Cardiac septum (tissue), 1 donor: ENCODE results near the gene CAMK4. TPM values are rescaled to one million over a fixed set of nuclear protein-coding genes. Genes with fewer than 3 reads are reported as not detected.

Source experiments
- DNase-seq: peaks from one replicate; pipeline ENCODE4 v3.0.0-alpha.2; 2020; ENCODE audit warnings: low spot score
- intact Hi-C: fragments of 100-400 bp; cut with DNase I; formaldehyde crosslinking; loops from one replicate; pipeline ENCODE4 v1.14.0; 2022
- total RNA-seq: library from RNA; stranded (reverse); fragmentation: NEBNext Ultra II Directional; extraction: Animal tissue kit (Norgen Biotek cat#: 25700); gene quantifications from one replicate; pipeline ENCODE4 v1.2.1, GENCODE V29; 2021
- donor health status: DM: no; HTN: no; CAD: no.

Gene CAMK4
- total RNA-seq, 1 donor from 2014 or later = 0.48 TPM

DNA sequence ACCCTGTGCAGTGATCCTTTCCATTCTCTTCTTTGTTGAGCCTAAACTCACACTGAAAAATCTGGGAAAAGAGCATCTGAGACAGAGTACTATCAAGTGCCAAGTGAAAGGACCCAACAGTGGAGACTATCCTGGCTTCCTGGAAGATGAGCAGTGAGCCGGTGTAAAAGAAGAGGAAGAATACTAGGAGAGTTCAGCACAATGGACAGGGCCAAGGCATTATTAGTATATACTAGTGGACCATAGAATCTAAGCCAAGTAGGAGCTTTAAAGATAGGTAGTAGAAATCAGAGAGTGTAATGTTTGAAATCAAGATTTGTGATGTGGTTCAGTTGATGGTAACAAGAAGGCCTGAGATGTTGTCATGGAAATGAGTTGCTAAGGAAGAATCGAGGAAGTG is 140.8 kb downstream of the CAMK4 start:
- DNase-seq = no peak
- intact Hi-C loops = no loop called here

DNA sequence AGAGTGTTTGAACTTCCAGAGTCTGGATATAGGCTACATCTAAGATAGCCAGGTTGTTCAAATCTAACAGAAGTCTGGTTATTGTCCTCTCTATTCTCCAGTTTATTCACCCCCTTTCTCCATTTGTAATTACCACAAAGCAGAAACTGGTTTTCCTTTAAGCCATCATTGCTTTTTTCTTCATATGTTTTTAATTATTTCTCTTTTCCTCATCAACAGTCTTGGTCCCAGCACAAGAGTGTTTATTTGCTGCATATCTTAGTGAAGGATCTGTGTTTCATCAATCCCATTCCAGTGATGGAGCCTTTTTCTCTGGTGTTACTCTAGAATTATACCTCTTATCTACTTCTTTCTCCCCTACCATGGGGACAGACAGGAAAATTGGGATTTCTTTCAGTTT is 142.2 kb downstream of the CAMK4 start:
- intact Hi-C loops = no loop called here
- no peak for DNase-seq

DNA sequence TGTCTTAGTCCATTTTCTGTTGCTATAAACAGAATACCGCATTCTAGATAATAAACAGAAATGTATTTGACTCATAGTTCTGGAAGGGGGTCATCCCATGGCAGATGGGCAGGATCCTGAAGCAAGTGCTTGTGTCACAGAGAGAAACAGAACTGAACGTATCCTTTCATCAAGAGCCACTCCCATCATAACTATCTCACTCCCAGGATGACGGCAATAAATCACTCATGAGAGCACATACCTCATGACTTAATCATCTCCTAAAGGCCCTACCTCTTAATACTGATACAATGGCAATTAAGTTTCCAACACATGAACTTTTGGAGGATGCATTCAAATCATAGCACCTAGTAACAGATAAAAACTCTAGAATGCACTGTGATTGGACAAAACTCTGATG is 142.9 kb downstream of the CAMK4 start:
- no peak for DNase-seq
- intact Hi-C loops = no loop called here

DNA sequence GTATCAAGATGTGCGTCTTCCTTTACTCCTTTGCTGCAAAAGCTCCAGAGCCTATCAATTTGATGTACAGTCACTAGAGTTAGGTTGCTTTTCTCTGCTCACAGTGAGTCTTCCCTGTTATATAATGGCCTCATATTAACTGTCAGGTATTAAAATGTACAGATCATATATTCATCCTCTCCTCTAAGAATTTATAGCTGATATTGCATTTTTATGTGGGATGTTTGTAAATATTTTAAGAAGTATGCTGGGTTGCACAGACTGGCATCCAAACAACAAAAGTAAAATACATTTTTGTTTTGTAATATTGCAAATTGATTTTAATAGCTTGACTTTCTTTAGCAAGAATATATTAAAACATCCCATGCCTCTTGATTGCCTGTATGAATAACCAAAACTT is 148.6 kb downstream of the CAMK4 start:
- DNase-seq = no peak
- intact Hi-C loops = no loop called here

DNA sequence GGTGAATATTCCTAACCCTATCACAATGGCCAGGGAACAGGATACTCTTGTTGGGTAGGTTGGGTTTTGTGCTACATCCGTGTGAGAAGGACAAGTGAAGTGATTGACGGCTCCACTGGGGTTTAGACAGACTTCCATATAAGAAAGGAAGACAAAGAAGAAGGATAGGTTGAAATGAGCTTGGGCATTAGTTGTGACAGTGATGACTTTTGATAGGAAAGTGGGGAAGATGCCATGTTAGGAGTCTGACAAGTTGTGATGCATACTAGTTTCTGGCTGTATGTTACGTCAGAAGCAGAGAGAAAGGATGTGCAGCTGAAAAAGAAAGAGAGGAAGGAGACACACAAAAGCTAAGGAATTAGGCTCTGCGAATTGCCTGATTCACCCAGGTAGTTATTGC is 150.2 kb downstream of the CAMK4 start:
- intact Hi-C loops = no loop called here

DNA sequence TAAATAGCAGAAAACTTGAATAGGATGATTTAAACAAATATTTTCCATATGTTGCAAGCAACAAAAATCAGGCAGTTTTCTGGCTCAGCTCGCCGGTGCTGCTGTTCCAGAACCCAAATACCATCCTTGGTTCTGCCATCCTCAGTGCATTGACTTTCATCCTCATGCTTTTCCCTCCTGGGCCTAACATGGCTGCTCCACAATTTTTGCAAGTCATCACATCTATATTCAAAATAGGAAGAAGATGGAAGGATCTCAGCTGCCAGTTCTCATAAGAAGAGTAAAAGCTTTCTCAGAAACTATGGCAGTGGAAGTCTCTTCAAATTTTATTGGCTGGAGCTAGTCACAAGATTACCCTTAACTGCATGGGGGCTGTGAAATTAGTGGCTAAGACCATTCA is 151.5 kb downstream of the CAMK4 start:
- no peak for DNase-seq
- intact Hi-C loops = no loop called here

More for the DNA sequence above, 150.2 kb downstream of the CAMK4 start:
- no peak for DNase-seq

DNA sequence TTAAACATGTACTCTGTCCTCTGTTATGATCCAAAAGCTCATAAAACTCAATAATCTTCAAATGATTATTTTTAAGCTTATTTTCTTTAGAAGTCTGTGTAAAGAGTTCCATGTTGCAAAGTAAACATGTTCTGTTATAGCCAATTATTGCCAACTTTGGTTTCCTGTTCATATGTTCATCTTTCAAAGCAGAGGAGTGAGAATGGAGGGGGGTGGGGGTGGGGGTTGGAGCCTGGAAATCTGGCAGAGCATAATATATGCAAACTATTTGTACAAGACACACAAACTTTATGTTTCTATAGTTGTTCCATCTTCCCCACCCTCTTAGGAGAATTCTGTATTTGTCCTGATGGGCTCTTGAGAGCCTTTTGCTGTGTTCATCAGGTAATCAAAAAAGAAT is 153.1 kb downstream of the CAMK4 start:
- DNase-seq = no peak
- intact Hi-C loops = no loop called here

DNA sequence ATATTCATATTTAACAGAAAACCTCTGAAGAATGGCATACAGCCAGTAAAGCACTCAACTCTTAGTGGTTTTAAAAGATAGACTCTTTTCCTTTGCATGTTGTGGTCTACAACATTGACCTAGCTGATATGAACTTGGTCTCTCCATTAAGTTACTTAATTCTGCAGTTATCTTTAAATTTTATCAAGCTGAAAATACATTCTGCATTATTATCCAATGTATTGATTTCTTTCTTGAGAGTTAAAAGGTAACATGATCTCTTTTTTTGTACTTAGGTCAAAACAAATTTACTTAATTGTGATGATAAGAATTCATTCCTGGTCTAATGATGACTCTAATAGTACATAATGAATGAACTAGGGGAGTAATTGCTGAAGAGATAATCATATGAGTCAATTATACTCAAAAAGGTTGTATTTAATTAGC is 155.2 kb downstream of the CAMK4 start:
- DNase-seq = no peak
- intact Hi-C loops = no loop called here

DNA sequence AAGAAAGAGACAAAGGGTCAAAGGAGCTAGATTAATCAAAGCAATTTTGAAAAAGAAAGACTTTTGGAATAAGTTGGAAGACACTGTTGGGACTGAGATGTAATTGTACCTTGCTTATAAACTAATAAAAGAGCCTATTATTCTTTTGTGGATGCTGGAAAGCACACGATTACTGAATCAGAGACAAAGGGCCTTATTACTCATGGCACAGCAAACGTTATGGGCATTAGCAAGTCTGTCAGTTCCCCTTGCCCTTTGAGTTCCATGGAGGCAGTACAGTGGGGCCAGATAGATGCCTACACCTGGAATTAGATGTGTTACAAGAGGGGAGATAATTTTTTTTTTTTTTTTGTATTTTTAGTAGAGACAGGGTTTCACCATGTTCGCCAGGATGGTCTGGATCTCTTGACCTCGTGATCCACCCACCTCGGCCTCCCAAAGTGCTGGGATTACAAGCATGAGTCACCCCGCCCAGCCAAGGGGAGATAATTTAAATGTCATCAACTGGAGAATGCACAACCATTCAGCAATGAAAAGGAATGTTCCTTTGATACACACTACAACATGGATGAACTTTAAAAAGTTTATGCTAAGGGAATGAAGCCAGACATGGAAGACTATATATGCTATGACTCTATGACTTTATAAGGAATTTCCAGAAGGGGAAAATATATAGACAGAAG is 159.2 kb downstream of the CAMK4 start:
- intact Hi-C loops = no loop called here
- no peak for DNase-seq

DNA sequence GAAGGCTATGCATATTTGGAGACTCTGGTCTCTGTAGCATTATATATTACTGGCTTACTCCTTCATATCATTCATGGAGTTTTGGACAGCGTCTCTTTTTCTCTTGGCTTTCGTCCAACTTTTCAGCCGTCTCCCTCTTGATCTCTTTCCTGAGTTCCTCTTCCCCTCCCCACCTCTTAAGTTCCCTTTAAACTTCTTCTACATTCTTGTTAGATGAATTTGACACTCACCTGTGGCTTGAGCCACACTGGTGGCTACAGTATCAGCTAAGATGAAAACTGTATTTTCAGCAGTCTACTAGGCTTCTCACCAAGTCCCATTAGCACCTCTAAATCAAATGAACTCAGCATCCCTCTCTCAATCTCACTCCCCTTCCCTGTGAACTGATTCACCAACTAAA is 160.0 kb downstream of the CAMK4 start:
- intact Hi-C loops = no loop called here
- DNase-seq = no peak

DNA sequence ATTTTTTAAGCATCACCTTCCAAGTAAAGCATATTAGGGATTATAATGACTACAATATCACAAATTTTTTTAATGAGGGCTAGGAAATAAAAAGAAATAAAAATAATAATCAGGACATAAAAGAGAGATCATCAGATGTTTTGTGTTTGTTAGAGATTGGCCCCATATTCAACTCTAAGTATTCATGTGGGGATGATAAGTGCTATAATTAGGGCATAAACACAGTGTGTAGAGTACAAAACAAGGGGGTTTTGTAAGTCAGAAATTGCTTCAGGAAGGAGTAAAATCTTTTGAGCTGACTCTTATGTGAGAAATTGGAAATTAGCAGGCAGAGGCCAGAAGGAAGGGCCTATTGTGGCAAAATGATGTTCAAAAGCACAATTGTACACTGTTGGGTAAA is 160.9 kb downstream of the CAMK4 start:
- no peak for DNase-seq

DNA sequence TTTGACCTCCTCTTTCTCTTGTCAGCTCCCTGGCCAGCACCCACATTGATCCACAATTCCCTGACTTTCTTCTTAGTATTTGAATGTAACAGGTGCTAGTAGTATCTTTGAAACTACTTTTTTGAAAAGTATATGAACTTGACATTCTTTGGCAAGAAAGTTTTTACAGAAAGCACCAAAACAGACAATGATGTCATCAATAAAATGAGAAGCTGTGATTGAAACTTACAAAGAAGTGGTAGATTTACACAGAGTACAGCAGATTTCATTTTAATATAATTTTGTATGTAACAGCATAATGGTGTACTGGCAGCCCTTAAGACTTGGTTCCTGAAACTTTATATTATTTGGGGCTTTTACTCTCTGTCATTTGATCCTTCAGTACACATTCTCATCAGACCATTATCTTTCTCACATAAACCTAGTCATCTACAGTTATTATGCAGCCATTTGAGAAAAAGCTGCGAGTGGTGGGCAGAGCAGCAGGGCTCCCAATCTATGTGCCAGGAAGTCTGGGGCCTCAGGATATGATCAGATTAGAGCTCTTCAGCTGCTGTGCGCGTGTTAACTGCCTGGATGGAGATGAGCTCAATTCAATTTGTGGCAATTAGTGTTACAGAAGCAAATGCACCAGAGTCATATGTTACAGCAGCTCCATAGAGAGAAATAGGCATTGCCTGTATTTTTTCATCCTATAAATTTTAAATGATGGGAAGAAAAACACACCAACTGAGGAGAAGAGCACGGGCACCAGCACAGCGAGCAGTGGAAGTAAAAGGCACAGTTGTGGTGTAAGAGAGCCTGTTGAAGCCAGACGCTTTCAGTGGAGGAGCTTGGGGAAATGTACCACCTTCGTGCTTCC is 162.0 kb downstream of the CAMK4 start:
- intact Hi-C loops = no loop called here
- DNase-seq = no peak

More for the DNA sequence above, 160.9 kb downstream of the CAMK4 start:
- intact Hi-C loops = no loop called here

DNA sequence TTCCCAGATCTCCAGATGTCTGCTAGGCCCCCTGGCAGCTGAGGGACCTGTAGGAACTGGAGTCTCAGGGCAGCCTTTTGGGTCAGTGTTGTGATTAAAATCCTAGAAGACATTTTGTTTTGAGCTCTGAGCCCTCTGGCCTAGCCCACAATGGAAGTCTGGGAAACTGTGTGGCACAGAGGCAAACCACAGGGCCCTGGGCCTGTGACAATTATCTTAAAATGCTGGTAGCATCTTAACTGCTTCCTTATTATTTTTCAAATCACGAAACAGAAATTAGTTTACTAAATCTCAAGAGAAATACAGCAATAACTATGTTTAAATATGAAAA is 162.6 kb downstream of the CAMK4 start:
- DNase-seq = no peak
- intact Hi-C loops = no loop called here

DNA sequence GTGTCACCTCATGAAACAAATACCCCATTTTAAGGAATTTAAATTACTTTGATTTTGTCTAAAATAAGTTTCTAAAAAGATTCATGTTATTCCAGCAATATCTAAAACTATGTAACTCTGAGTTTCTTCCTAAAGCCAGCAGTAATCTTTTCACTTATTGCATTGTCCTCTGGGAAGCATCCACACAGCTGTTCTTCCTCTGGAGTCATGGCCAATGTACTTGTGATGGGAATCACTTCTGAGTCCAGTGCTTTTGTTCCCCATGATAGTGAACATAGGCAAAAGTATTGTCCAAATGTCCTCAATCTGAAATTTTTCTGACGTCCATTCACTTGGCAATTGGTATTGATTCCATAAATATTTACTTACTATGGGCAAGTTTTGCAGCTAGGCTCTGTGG is 163.2 kb downstream of the CAMK4 start:
- DNase-seq = no peak
- intact Hi-C loops = no loop called here

DNA sequence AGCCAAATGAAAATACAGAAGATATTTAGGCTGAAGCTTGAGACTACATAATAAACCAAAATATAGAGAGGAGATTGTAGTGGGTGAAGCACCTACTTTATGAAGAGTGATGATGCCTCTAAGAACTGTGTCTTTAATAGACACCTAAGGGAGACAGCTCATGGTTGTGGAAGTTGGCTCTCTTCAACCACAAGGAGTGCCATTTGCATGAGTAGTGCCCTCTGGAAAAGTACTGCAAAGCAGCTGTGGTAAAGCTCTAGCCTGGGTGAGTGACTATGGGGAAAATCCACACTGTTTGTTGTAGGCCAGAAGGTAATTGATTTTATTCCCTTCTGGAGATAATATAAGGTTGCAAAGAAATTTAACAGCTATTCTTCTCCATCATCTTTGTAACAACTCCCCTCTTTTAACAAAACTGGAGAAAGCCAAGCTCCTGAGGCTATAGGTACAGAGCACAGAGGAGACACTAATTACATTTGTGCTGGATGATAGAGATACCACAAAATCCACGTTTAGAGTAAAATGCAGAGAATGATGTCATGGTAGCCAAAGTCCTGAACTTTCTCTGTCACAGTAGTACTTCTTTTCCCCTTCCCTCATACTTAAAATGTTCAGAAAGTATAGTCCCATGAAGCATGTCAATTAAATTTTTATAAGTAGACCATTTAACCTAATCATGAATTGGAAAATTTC is 165.4 kb downstream of the CAMK4 start:
- DNase-seq = no peak
- intact Hi-C loops = no loop called here

DNA sequence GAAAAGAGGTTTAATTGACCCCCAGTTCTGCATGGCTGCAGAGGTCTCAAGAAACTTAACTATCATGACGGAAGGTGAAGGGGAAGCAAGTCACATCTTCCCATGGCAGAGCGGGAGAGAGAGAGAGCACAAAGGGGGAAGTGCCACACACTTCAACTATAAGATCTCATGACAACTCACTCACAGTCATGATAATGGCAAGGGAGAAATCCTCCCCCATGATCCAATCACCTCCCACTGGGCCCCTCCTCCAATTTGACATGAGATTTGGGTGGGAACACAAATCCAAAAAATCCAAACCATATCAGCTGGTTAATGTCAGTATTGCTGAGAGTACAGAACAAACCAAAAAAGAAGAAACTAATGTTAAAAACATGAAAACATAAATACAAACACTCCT is 168.0 kb downstream of the CAMK4 start:
- no peak for DNase-seq
- intact Hi-C loops = no loop called here

DNA sequence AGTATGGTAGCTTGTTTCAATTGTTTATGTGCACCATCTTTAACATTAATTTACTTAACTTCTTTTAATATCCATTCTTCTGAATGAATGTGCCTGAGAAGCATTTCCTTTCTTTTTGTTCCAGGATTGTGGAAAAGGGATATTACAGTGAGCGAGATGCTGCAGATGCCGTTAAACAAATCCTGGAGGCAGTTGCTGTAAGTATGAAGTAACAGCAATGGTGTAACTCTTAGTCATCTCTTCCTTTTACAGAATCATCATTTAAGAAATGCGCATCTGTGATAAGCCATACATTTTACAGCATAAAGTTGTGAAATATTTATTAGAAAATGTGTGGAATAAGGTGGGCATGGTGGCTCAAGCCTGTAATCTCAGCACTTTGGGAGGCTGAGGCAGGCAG is 170.4 kb downstream of the CAMK4 start:
- no peak for DNase-seq
- intact Hi-C loops = no loop called here

DNA sequence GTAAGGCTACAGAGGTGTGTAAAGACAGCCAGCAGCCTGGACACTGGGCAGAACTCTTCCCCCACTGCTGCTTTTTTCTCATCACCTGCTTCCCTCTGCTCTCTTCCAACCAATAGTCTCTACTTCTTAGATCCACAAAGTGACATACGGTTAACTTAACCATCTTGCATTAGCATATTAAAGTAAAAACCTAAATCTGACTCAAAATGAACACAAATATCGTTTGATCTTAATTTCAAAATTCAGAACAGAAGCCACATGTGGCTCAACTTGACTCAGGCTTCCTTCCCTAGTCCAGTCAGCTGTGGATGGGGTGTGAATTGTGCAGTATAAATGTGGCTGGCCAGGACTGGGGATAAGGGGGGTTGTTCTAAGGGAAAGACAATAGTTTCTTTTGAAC is 173.8 kb downstream of the CAMK4 start:
- no peak for DNase-seq
- intact Hi-C loops = no loop called here

DNA sequence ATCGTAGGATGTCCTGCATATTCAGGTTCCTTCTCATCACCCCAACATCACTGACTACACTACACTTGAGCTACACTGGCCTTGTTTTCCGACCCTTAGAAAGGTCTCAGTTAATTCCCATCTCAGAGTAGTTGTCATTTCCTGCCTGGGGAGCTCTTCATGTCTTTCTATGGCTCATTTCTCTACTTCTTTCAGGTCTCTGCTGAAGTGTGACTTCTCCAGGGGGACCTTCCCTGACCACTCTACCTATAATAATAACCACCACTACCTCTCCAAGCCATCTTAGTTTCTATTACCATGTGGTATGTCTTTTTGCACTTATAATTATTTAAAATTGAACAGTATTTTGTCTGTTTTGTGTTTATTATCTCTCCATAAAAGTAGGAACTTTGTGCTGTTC is 174.9 kb downstream of the CAMK4 start:
- no peak for DNase-seq
- intact Hi-C loops = no loop called here

DNA sequence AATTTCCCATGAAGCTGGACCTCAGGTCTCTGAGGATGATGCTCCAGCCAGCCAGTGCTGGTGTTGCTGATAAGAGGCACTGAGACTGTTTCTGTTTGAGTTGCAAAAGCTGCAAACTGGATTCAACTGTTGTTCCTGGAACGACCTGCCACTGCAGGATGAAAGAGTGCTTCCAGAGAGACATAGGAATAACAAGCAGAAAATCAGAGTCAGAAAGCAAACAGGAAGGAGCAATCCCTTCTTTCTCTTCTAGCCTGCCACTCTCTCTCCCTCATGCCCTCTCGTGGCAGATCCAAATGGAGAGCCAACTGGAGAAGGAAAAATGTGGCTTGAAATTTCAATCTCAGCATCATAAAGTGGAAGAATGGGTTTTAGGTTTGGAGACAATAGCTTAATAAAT is 177.7 kb downstream of the CAMK4 start:
- no peak for DNase-seq
- intact Hi-C loops = no loop called here

DNA sequence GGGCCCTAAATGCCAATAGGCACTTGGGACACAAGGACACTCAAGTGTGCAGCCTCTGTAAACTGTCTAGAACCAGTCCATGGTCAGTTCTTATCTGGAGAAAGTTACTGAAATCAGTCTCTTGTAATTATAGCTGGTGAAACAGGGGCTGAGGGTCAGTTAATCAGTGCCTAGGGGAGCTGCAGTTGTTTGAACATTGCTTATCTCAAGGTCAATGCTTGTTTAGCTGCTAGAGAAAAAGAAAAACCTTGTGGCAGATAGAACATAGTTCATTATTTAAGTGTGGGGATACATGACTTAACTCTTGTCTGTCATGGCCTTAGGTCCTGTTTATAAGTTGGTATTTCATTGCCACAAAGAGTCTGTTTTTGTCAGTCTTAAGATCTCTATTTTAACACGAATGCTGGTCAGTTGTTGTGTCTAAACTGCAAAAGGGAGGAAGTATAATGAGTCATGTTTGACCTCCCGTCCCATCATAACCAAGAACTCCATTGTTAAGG is 180.1 kb downstream of the CAMK4 start:
- DNase-seq = no peak
- intact Hi-C loops = no loop called here
